Activated CD4-positive, alpha-beta T cell treated with anti-CD3 and anti-CD28 coated beads for 1 hour (primary cell): Measurements from ENCODE around the gene ETNK2.
"Not testable (repeated sequence)": the region's sequence is repeated elsewhere in the genome, so short reads cannot be mapped to it uniquely, and the experiment has no call there.

Source experiments
- DNase-seq: peaks from one replicate; pipeline ENCODE4 v3.0.0-alpha.2; 2020

Gene ETNK2

GRCh38 chr1:204125759-204126351, 26.0 kb downstream of the ETNK2 start:
- DNase-seq, result no peak

GRCh38 chr1:204124639-204125038, 27.2 kb downstream of the ETNK2 start:
- DNase-seq, result no peak

GRCh38 chr1:204123376-204123775, 28.5 kb downstream of the ETNK2 start:
- DNase-seq, result no peak

DNA sequence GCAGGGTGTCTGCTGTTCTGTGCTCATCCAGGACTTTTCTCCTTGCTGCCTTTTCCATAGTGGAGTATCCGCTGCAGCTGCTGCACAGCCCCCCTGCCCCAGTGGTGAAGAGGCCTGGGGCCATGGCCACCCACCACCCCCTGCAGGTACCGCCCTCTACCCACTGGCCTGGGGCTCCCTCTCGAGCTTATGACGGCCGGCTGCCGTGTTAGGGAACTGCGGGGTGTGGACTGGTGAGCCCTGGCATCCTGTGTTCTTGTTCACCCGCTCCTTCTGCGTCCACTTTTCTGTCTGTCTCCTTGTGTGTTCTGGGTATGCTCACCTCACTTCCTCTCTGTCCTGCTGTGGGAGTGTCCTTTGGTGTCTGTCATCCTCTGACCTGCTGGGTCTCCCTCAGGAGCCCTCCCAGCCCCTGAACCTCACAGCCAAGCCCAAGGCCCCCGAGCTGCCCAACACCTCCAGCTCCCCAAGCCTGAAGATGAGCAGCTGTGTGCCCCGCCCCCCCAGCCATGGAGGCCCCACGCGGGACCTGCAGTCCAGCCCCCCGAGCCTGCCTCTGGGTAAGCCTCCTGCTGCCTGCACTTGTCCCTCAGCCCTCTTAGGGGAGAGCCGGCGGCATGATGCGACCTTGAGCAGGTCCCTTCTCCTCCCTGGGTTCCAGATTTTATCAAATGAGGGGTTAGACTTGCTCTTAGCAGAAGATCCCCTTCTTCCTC, 29.8 kb downstream of the ETNK2 start:
- DNase-seq, result no peak

DNA sequence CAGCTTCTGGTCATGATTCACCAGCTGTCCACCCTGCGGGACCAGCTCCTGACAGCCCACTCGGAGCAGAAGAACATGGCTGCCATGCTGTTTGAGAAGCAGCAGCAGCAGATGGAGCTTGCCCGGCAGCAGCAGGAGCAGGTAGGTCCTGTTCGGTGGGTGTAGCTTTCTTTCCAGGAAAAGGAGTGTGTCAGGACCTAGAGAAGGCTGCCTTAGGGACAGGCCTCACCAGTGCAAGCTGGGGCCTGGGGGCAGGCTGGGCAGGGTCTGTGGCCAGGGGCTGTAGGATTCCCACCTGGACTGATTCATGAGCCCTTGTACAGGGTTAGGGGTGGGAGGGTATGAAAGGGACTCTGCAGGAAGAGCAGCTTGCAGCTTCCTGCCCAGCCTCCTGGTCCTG, 35.3 kb downstream of the ETNK2 start:
- no peak for DNase-seq

GRCh38 chr1:204115116-204115515, 36.7 kb downstream of the ETNK2 start:
- no peak for DNase-seq

- DNase-seq, result no peak
These were observed 37.2 kb downstream of the ETNK2 start for GRCh38 chr1:204114606-204115005.

GRCh38 chr1:204113896-204114295, 37.9 kb downstream of the ETNK2 start:
- DNase-seq, result no peak

GRCh38 chr1:204112876-204113730, 38.7 kb downstream of the ETNK2 start:
- no peak for DNase-seq

- no peak for DNase-seq
These were observed 40.8 kb downstream of the ETNK2 start for GRCh38 chr1:204110894-204111633.

GRCh38 chr1:204108312-204109141, 43.3 kb downstream of the ETNK2 start:
- no peak for DNase-seq

- no peak for DNase-seq
These were observed 44.0 kb downstream of the ETNK2 start for GRCh38 chr1:204107892-204108291.

GRCh38 chr1:204106825-204107224, 45.0 kb downstream of the ETNK2 start:
- no peak for DNase-seq

- DNase-seq, result no peak
These were observed 46.7 kb downstream of the ETNK2 start for GRCh38 chr1:204105131-204105515.

DNA sequence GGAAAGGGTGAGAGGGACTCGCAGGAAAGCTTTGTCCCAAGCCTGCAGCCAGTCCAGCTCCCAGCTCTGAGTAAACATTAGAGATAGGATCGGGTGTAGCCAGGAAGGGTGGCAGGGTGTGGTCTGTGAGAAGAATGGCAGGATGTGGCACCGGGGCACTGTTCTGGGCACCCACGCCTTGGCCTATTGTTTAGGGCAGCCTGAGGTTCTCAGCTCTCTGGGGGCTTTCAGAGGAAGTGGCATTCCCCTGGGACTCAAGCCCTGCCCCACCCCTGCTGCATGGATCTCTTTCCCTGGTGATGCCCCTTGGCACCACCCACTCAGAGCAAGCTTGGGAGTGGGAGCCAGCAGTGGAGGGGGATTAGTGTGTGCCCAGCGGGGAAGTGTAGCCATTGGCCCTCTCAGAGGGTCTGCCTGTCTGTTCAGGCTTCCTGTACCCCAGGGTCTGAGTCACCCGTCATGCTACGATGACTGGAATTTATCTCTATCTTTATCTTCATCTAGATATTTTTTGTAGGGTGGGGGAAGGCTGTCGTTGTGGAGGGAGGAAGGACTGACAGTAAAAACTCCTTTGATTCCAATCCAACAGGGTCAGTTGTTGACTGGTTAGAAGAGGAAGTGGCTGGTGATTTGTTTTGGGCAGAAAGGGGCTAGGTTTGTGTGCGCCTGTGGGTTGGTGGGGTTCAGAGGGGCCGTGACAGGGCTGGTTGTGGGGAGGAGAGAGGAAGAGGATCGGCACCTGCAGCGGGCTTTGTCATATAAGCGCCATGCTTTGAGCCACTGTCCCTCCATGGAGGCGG, 47.3 kb downstream of the ETNK2 start:
- no peak for DNase-seq

- no peak for DNase-seq
These were observed 48.5 kb downstream of the ETNK2 start for GRCh38 chr1:204103431-204103741.

DNA sequence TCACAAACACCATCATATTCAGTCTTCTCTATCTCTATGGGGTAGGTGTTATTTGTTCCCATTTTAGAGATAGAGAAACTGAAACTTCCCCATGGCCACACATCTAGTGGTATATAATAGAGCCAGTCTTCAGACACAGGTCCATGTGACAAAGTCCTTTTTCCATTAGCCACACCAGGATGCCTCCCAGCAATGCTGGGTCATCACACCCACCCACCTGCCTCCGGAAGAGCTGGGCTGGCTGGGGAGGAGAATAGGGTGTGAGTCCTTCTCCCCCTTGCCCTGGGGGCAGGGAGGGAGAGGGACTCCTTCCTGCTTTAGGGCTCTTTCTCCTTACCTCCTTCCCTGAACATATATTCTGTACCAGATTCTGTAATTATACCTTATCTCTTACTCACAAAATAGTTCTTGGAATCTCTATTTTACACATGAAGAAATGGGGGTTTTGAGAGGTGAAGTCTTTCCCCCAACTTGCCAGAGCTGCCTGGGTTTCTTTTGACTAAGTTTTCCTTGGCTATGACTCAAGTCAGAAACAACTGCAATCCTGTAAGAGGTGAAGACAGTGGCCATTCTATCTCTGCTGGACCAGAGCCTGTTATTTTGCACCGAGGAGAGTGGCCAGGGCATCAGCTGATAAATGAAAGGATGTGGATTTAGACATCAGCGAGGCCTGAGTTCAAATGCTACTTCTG, 49.0 kb downstream of the ETNK2 start:
- no peak for DNase-seq

GRCh38 chr1:204102029-204102611, 49.7 kb downstream of the ETNK2 start:
- DNase-seq, result no peak

GRCh38 chr1:204099754-204100153, 52.1 kb downstream of the ETNK2 start:
- DNase-seq, result not testable (repeated sequence)

DNA sequence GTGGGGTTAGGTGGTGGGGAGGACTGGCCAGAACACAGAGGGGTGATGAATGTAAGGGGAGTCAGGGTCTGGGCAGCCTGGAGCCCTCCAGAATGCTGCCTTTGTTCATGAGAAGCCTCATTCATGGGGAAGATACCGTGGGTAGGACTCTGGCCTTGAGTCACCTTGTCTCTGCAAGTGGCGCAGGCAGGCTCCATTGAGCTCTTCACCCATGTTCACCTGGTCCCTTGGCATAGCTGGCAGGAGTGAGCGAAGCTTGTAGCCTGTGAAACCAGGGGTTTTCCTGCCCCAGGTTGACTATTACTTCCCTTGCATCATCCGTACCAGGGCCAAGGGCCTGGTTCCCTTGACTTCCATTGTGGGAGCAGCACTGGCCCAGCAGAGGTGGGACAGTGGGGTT, 53.2 kb downstream of the ETNK2 start:
- no peak for DNase-seq

DNA sequence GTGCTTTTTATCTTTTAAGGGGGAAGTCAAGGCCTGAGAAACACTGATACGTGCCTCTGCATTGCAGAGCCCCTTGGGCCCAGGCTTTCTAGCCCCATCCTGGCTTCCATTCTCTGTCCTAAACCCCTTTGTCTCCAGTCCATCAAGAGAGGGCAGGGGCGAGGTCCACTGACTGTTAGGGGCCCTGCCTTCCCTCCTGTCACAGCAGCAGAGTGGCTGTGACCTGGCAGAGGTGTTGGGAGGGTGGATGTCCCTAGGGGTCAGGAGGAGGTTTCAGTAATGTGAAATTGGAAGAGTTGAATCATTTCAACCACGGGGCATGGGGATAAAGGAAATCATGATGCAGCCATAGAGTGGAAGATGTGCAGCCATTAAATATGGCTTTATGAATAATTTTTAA, 54.9 kb downstream of the ETNK2 start:
- no peak for DNase-seq
